Ecto neural progenitor cell (in vitro differentiated cells): Measurements from ENCODE around the gene AMBP.
"Not testable (repeated sequence)": the region's sequence is repeated elsewhere in the genome, so short reads cannot be mapped to it uniquely, and the experiment has no call there.

Experiments used
- DNase-seq: peaks from one replicate; pipeline ENCODE4 v3.0.0-alpha.2; 2018; ENCODE audit warnings: low spot score

The AMBP gene

GRCh38 chr9:114050646-114051045 is 27.5 kb downstream of the AMBP start:
- DNase-seq: no peak

GRCh38 chr9:114050226-114050568 is 27.9 kb downstream of the AMBP start:
- DNase-seq: no peak

DNA sequence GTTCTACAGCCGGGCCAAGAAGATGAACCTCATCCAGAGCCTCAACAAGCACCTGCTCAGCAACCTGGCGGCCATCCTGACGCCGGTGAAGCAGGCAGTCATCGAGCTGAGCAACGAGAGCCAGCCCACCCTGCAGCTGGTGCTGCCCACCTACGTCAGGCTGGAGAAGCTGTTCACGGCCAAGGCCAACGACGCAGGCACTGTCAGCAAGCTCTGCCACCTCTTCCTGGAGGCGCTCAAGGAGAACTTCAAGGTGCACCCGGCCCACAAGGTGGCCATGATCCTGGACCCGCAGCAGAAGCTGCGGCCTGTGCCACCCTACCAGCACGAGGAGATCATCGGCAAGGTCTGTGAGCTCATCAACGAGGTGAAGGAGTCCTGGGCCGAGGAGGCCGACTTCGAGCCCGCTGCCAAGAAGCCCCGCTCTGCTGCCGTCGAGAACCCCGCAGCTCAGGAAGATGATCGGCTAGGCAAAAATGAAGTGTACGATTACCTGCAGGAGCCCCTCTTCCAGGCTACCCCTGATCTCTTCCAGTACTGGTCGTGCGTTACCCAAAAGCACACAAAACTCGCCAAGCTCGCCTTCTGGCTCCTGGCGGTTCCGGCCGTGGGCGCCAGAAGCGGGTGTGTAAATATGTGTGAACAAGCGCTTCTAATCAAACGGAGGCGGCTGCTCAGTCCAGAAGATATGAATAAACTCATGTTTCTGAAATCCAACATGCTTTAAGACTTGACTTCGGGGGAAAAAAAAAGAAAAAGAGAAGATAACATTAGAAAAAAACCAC is 28.5 kb downstream of the AMBP start:
- no peak for DNase-seq

GRCh38 chr9:114048533-114049415 is 29.3 kb downstream of the AMBP start:
- no peak for DNase-seq

GRCh38 chr9:114047717-114048116 is 30.4 kb downstream of the AMBP start:
- peak; percentile 46 for DNase-seq

DNA sequence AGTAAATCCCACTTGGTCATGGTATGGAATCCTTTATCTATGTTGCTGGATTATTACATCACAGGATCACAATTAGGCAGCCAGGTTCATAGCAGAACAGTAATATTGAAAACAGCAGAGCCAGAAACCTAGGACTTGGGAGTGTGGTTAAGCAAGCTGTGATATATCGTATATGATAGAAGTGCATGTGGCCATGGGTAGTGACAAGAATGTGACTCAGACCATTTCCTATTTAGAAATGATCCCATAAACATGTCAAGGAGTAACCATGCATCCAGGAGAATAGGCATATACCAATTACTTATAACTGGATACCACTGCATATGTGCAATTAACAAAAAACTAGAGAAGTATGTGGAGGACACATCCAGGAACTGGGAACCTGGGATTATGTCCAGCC is 31.2 kb downstream of the AMBP start:
- DNase-seq: no peak

- DNase-seq: no peak
Observed at GRCh38 chr9:114046237-114046755, 31.8 kb downstream of the AMBP start.

DNA sequence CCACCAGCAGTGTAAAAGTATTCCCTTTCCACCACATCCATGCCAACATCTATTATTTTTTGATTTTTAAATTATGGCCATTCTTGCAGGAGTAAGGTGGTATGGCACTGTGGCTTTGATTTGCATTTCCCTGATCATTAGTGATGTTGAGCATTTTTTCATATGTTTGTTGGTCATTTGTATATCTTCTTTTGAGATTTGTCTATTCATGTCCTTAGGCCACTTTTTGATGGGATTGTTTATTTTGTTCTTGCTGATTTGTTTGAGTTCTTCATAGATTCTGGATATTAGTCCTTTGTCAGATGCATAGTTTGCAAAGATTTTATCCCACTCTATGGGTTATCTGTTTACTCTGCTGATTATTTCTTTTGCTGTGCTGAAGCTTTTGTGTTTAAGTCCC is 34.4 kb downstream of the AMBP start:
- DNase-seq: not testable (repeated sequence)

DNA sequence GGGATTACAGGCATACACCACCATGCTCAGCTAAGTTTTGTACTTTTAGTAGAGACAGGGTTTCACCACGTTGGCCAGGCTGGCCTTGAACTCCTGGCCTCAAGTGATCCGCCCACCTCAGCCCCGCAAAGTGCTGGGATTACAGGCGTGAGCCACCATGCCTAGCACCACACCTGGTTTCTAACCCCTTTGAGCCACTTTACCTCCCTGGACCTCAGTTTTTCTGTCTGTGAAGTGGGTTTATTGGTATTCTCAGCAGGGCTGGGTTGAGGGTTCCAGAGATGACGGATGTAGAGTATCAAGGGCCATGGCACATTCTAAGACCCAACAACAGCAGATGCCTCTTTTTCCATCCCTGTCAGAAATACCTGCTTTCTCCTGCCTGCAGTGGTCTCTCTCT is 38.6 kb downstream of the AMBP start:
- no peak for DNase-seq

DNA sequence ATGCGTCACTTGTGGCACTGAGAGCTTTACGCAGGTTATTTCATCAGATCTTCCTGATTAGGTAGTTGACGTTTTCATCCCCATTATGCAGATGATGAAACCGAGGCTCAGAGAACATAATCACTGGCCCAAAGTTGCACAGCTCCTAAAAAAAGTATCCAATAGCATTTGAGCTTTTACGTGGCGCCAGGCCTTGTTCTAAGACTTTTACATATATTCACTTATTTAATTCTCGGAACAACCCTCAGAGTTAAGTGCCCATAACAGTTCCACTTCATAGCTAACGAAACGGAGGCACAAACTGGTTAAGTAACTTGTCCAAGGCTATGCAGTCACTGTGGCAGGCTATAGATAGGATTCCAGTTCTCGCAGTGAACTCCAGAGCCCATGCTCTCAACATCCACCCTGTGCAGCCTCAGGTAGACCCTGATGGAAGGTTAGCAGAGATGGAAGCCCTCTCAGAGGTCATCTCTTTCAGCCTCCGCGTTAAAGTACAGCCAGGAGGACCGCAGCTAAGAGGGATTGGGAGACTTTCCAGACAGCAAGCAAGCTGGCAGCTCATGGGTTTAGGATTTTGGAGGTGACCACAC is 39.3 kb downstream of the AMBP start:
- DNase-seq: peak; percentile 32

GRCh38 chr9:114037961-114038723 is 40.0 kb downstream of the AMBP start:
- DNase-seq: peak; percentile 91

DNA sequence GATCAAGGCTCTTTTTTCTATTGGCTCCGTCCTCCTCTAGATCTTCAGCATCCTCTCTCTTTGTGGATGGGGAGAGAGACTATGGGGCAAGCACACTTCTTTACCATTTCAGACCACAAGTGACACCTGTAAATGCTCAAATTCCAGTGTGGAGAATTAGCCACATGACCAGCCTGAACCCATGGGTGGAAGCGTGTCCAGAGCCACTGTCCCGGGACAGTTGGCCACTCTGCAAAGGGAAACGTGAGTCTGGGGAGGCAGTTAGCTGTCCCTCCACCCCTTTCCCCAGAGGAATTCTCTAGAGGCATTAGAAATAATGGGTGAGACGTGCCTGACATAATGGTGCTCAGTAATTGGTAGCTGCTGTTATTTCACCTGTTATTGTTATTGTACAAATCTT is 40.9 kb downstream of the AMBP start:
- peak; percentile 35 for DNase-seq

DNA sequence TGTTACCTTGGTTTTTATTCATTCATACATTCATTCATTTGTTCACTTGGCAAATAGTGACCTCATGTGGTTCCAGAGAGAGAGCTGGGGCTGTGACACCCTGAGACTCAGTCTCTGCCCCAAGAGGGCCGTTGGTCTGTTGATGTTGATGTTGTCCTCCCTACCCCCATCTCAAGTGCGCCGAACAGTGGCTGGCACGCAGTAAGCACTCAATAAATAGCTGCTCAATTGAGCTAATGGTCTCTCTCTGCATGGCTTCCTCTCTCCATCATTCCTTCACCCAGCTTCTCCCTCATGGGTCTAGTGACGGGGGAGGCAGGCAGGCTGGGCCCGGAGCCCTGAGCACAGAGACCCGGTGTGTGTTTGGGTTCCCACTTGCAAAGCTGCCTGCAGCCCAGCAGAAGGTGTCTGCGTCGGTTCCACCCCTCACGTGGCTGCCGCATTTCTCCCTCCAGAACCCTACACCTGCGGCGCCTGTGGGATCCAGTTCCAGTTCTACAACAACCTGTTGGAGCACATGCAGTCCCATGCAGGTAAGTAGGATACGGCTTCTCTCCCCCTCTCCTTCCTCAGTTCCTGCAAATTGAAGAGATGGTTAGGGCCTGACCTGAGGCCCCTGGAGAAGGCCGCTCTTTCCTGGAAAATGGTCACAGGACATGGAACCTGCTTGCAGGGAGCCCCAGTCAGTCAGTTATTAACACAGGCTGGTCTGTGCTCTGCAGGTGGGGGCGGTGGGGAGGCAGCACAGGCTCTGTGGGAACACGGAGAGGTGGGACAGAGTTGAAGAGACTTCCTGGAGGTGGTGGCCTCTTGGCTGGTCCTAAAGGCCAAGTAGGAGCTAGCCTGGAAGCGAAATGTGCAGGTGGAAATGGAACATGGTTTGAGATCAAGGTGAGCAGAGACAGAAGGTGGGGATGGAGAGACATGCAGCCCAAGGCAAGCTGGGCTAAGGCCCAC is 42.0 kb downstream of the AMBP start:
- peak; percentile 36 for DNase-seq

GRCh38 chr9:114035221-114035844 is 42.8 kb downstream of the AMBP start:
- DNase-seq: peak; percentile 29

DNA sequence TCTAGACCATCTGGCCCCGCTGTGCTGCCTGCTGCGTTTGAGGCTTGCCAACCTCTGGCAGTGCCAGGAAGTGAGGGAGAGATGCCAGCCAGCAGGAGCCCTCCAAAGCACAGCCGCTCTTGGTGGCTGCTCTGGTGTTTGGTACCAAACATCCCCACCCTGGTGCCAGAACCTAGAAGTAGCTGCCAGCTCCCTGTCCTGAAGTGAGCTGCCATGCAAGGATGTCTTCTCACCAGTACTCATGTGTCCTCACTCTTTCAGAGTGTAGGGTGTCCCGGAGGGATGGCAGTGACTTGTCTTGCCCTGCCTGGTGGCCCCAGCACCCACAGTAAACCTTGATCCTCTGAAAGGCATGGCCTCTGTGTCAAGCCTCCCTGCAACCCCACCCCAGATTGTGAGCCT is 43.4 kb downstream of the AMBP start:
- DNase-seq: peak; percentile 38

- peak; percentile 35 for DNase-seq
Observed at GRCh38 chr9:114034196-114034595, 43.9 kb downstream of the AMBP start.

DNA sequence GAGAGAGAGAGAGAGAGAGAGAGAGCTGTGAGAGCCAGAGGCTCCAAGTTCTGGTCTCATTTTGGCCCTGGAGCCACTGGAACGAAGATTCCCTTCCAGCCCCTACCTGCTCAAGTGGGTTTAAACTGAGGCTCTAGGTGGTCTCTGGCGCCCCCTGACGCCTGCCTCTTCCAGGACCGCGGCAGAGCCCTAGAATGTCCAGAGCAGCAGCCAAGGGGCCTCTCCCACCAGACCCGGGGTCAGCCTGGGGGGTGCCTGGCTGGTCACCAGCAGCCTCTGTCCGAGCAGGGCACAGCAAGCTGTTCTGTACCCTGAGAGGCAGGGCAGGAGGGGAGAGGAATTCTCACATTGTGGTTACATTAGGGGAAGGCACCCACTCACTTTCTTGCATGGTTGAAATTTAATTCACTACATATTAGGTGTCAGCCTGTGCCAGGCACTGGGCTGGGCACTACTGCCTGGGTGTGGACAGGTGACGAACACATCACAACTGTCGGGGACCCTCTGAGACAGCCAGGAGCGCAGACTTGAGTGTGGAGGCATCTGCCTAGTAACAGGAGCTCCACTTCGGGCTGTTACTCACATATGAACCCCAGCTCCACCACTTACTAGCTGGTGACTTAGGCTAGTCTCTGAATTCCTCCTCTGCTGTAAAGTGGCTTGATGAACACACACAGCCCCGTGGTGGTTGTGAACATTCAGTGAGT is 44.5 kb downstream of the AMBP start:
- DNase-seq: peak; percentile 72

- peak; percentile 39 for DNase-seq
Observed at GRCh38 chr9:114031948-114032840, 45.9 kb downstream of the AMBP start.
